ENCODE data around the gene LMNTD2.

LMNTD2 gene

DNA sequence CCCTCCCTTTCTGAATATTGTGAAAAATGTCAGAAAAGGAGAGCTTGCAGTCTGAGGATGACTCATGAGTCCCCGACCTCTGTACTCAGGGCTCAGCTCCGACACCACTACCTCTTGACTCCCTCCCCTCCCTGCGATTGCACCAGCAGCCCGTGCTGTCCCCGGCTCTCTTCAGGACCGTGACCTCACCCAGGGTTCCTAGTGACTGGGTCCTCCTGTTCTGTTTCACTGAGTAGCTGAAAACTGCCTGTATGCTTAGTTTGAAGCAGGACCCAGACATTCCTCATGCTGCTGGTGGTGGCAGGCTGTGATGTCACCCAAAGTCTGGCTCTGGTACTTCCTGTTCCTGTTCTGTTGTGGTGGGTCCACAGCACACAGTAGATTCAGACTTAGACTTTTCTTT, 27.4 kb upstream of the LMNTD2 start:
- Histone ChIP-seq H3K23ac (ENCODE audit: low read depth, low read length, poor library complexity) (no peak overlapping the region), H3K79me1 (ENCODE audit: low read depth, low read length) (peaks cover 13% of the 10 kb centered on the region), H4K8ac (ENCODE audit: low read depth, low read length) (no peak overlapping the region), H4K91ac (ENCODE audit: low read depth, low read length, poor library complexity) (no peak overlapping the region), H2BK120ac (ENCODE audit: low read depth, low read length) (no peak overlapping the region), H2BK15ac (ENCODE audit: low read length) (no peak overlapping the region), H3K4me1 (ENCODE audit: control insufficient read depth in 2 of 2, insufficient read depth in 1 of 2, low read depth in 1 of 2, low read length in 2 of 2) (no peaks in the 10 kb centered on the region), H2AFZ (ENCODE audit: low read length) (no peak overlapping the region), H3K36me3 (replicated peaks in 1 of 2; ENCODE audit: control insufficient read depth in 2 of 2, insufficient read depth in 2 of 2, low read length in 2 of 2) (peaks cover 55 to 83% of the 10 kb centered on the region in 2 donors), H3K4me2 (ENCODE audit: insufficient read depth, low read length, poor library complexity, severe bottlenecking) (no peak overlapping the region), H2BK5ac (ENCODE audit: low read length) (no peak overlapping the region), H2AK5ac (ENCODE audit: low read depth, low read length) (no peak overlapping the region), H3K18ac (ENCODE audit: low read length) (no peak overlapping the region), H3K4me3 (ENCODE audit: low read length in 2 of 2) (no peak overlapping the region), H3K27me3 (ENCODE audit: control insufficient read depth in 3 of 3, insufficient read depth in 3 of 3, low read depth in 1 of 3, low read length in 3 of 3) (no peaks in the 10 kb centered on the region), H3K14ac (ENCODE audit: low read length) (no peak overlapping the region), H3K27ac (replicated peaks; ENCODE audit: low read length) (no peak overlapping the region), H3K9ac (ENCODE audit: low read depth, low read length, poor library complexity) (no peak overlapping the region), H3K9me3 (replicated peaks in 1 of 2; ENCODE audit: control insufficient read depth in 2 of 2, insufficient read depth in 1 of 2, low read depth in 1 of 2, low read length in 2 of 2) (no peaks in the 10 kb centered on the region), H3K4ac (ENCODE audit: low read length) (no peak overlapping the region), H2BK12ac (ENCODE audit: low read length) (no peak overlapping the region)
- DNase-seq (ENCODE audit: low spot score): no peak
- WGBS, 2 donors (ENCODE audit: extremely low coverage in 2 of 2, insufficient read length in 2 of 2, insufficient replicate concordance in 1 of 2): no CpG with 5 or more reads among the region's 6 CpGs

DNA sequence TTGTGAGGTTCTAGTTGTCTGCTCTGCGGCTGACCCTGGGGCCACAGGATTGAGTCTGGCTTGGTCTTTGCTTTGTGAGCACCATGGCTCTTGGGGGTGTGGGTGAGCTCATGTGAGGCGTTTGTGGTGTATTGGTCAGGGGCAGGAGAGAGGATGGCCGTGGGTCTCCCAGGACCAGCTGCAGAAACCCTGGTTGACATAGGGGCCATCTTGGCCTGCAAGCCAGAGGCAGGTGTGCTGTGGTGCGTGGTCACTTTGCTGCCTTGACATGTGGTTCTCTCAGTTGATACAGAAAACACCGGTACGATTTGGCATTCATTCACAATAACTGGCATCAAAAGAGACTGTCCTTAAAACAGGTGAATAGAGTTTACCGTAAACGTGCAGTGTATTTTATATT, 27.0 kb upstream of the LMNTD2 start:
- Histone ChIP-seq H2AFZ (ENCODE audit: low read length) (no peak overlapping the region), H3K4me1 (ENCODE audit: control insufficient read depth in 2 of 2, insufficient read depth in 1 of 2, low read depth in 1 of 2, low read length in 2 of 2) (no peaks in the 10 kb centered on the region), H2BK120ac (ENCODE audit: low read depth, low read length) (no peak overlapping the region), H3K14ac (ENCODE audit: low read length) (no peak overlapping the region), H3K36me3 (replicated peaks in 1 of 2; ENCODE audit: control insufficient read depth in 2 of 2, insufficient read depth in 2 of 2, low read length in 2 of 2) (peaks cover 51 to 79% of the 10 kb centered on the region in 2 donors), H3K4ac (ENCODE audit: low read length) (no peak overlapping the region), H2BK5ac (ENCODE audit: low read length) (no peak overlapping the region), H2BK12ac (ENCODE audit: low read length) (no peak overlapping the region), H3K18ac (ENCODE audit: low read length) (no peak overlapping the region), H3K23ac (ENCODE audit: low read depth, low read length, poor library complexity) (peak overlapping the region; percentile 51), H3K9me3 (replicated peaks in 1 of 2; ENCODE audit: control insufficient read depth in 2 of 2, insufficient read depth in 1 of 2, low read depth in 1 of 2, low read length in 2 of 2) (no peaks in the 10 kb centered on the region), H4K8ac (ENCODE audit: low read depth, low read length) (no peak overlapping the region), H3K4me3 (ENCODE audit: low read length in 2 of 2) (no peak overlapping the region), H3K9ac (ENCODE audit: low read depth, low read length, poor library complexity) (no peak overlapping the region), H3K27me3 (ENCODE audit: control insufficient read depth in 3 of 3, insufficient read depth in 3 of 3, low read depth in 1 of 3, low read length in 3 of 3) (no peaks in the 10 kb centered on the region), H3K27ac (replicated peaks; ENCODE audit: low read length) (no peak overlapping the region), H4K91ac (ENCODE audit: low read depth, low read length, poor library complexity) (no peak overlapping the region), H3K79me1 (ENCODE audit: low read depth, low read length) (peaks cover 13% of the 10 kb centered on the region), H3K4me2 (ENCODE audit: insufficient read depth, low read length, poor library complexity, severe bottlenecking) (no peak overlapping the region), H2BK15ac (ENCODE audit: low read length) (no peak overlapping the region), H2AK5ac (ENCODE audit: low read depth, low read length) (no peak overlapping the region)
- WGBS, 2 donors (ENCODE audit: extremely low coverage in 2 of 2, insufficient read length in 2 of 2, insufficient replicate concordance in 1 of 2): no CpG with 5 or more reads among the region's 8 CpGs
- no peak for DNase-seq (ENCODE audit: low spot score)

DNA sequence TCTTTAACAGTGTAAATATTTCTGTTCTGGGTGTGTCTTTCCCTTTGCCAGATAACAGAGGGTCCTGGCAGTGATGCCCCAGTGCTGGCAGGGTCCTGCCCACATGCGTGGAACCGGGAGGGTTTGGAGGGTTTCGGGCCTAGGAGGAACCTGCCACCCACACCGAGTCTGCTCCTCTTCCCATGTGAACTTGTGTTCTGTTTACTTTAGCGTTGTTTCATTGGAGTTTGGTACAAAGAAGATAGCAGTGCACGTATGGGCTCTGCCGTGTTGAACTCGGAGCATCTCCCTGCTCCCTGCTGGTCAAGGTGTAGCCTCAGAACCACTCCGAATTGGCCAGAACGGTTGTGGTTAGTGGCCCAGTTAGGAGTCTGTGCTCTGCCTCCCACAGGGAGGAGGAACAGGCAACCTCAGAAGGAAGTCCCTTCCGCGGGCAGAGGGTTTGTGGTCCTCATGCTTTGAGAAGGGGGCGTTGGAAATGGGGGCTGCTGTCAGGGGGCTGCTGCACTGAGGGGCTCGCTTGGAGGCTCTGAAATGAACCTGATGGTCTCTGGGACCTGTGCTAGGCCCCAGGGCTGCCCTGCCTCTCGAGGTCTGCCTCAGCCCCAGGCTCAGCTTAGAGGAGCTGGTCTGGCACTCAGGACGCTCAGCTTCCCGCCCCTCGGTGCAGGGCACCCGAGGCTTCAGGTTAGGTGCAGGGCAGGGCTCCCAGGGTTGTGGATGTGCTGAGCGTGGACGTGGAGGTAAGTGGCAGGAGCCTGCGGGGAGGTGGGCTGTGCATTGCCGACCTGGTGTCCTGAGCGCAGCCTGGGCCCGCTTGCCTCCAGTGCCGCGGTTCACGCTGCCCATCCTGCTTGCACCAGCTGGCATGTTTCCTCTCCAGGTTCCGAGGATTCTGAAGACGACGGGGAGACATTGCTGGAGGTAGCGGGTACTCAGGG, 26.1 kb upstream of the LMNTD2 start:
- Histone ChIP-seq H2BK12ac (ENCODE audit: low read length) (no peak overlapping the region), H3K4ac (ENCODE audit: low read length) (no peak overlapping the region), H3K4me3 (ENCODE audit: low read length in 2 of 2) (no peak overlapping the region), H3K4me2 (ENCODE audit: insufficient read depth, low read length, poor library complexity, severe bottlenecking) (no peak overlapping the region), H3K27me3 (ENCODE audit: control insufficient read depth in 3 of 3, insufficient read depth in 3 of 3, low read depth in 1 of 3, low read length in 3 of 3) (no peaks in the 10 kb centered on the region), H4K8ac (ENCODE audit: low read depth, low read length) (no peak overlapping the region), H2AK5ac (ENCODE audit: low read depth, low read length) (no peak overlapping the region), H2BK5ac (ENCODE audit: low read length) (no peak overlapping the region), H2BK120ac (ENCODE audit: low read depth, low read length) (no peak overlapping the region), H3K4me1 (ENCODE audit: control insufficient read depth in 2 of 2, insufficient read depth in 1 of 2, low read depth in 1 of 2, low read length in 2 of 2) (no peaks in the 10 kb centered on the region), H3K27ac (replicated peaks; ENCODE audit: low read length) (no peak overlapping the region), H3K79me1 (ENCODE audit: low read depth, low read length) (peaks cover 13% of the 10 kb centered on the region), H3K14ac (ENCODE audit: low read length) (no peak overlapping the region), H3K18ac (ENCODE audit: low read length) (no peak overlapping the region), H3K9me3 (replicated peaks in 1 of 2; ENCODE audit: control insufficient read depth in 2 of 2, insufficient read depth in 1 of 2, low read depth in 1 of 2, low read length in 2 of 2) (no peaks in the 10 kb centered on the region), H2BK15ac (ENCODE audit: low read length) (no peak overlapping the region), H3K9ac (ENCODE audit: low read depth, low read length, poor library complexity) (no peak overlapping the region), H2AFZ (ENCODE audit: low read length) (no peak overlapping the region), H4K91ac (ENCODE audit: low read depth, low read length, poor library complexity) (no peak overlapping the region), H3K23ac (ENCODE audit: low read depth, low read length, poor library complexity) (no peak overlapping the region), H3K36me3 (replicated peaks in 1 of 2; ENCODE audit: control insufficient read depth in 2 of 2, insufficient read depth in 2 of 2, low read length in 2 of 2) (peaks cover 49 to 80% of the 10 kb centered on the region in 2 donors)
- DNase-seq (ENCODE audit: low spot score): no peak
- WGBS, 2 donors (ENCODE audit: extremely low coverage in 2 of 2, insufficient read length in 2 of 2, insufficient replicate concordance in 1 of 2): no CpG with 5 or more reads among the region's 32 CpGs

DNA sequence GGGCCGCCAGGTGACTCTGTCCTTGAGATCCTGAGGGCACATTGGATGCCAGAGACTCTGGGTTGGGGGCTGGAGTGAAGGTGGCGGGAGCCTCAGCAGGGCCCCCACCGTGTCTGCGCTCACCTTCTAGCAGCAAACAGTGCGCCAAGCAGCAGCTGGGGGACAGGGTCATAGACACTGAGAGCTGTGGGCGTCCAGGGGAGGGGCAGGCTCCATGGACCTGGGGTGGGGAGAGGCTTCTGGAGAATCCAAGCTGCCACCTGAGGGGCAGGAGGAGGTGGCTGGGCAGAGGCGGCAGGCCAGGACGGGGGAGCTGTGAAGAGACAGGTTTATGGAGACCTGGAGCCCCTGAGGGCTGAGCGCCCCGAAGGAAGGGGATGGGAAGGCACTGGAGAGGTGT, 23.7 kb upstream of the LMNTD2 start:
- Histone ChIP-seq H3K79me1 (ENCODE audit: low read depth, low read length) (peaks cover 26% of the 10 kb centered on the region), H2AFZ (ENCODE audit: low read length) (no peak overlapping the region), H2BK5ac (ENCODE audit: low read length) (no peak overlapping the region), H3K9ac (ENCODE audit: low read depth, low read length, poor library complexity) (no peak overlapping the region), H3K4me1 (ENCODE audit: control insufficient read depth in 2 of 2, insufficient read depth in 1 of 2, low read depth in 1 of 2, low read length in 2 of 2) (peaks cover 0 to under 1% of the 10 kb centered on the region in 2 donors), H3K4ac (ENCODE audit: low read length) (no peak overlapping the region), H3K23ac (ENCODE audit: low read depth, low read length, poor library complexity) (peak overlapping the region; percentile 6), H3K4me3 (ENCODE audit: low read length in 2 of 2) (no peak overlapping the region), H2BK15ac (ENCODE audit: low read length) (no peak overlapping the region), H3K14ac (ENCODE audit: low read length) (no peak overlapping the region), H3K18ac (ENCODE audit: low read length) (no peak overlapping the region), H4K91ac (ENCODE audit: low read depth, low read length, poor library complexity) (no peak overlapping the region), H2AK5ac (ENCODE audit: low read depth, low read length) (no peak overlapping the region), H3K27me3 (ENCODE audit: control insufficient read depth in 3 of 3, insufficient read depth in 3 of 3, low read depth in 1 of 3, low read length in 3 of 3) (no peaks in the 10 kb centered on the region), H4K8ac (ENCODE audit: low read depth, low read length) (no peak overlapping the region), H3K27ac (replicated peaks; ENCODE audit: low read length) (no peak overlapping the region), H3K4me2 (ENCODE audit: insufficient read depth, low read length, poor library complexity, severe bottlenecking) (no peak overlapping the region), H2BK120ac (ENCODE audit: low read depth, low read length) (no peak overlapping the region), H3K9me3 (replicated peaks in 1 of 2; ENCODE audit: control insufficient read depth in 2 of 2, insufficient read depth in 1 of 2, low read depth in 1 of 2, low read length in 2 of 2) (no peaks in the 10 kb centered on the region), H2BK12ac (ENCODE audit: low read length) (no peak overlapping the region), H3K36me3 (replicated peaks in 1 of 2; ENCODE audit: control insufficient read depth in 2 of 2, insufficient read depth in 2 of 2, low read length in 2 of 2) (peaks cover 39 to 63% of the 10 kb centered on the region in 2 donors)
- DNase-seq (ENCODE audit: low spot score): no peak
- WGBS, 2 donors (ENCODE audit: extremely low coverage in 2 of 2, insufficient read length in 2 of 2, insufficient replicate concordance in 1 of 2): no CpG with 5 or more reads among the region's 10 CpGs
